Right hindlimb (tissue), 1 donor: ENCODE measurements around the gene SLC66A1.

Source experiments
- DNase-seq: peaks from one replicate; pipeline ENCODE4 v3.0.0-alpha.2; 2018

The SLC66A1 gene

DNA sequence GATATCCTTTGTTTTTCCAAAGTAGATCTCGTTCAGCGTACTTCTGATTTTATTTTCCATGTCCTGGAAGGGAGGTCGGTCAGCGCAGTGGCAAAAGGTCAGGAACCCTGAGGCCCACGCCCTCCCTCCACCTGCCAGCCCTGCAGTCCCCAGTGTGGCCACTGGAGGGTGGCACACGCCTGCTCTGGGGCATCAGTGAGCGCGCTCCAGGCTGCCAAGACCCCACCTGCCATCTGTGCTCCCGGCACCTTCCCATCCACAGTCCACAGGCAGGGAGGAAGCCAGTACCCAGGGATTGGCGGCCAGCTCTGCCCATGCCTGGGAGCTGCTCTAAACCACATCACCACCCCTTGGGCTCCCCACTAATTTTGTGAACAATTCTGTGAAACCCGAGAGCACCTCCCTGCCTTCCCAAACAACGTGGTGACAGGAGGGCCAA is 32.3 kb downstream of the SLC66A1 start:
- no peak for DNase-seq

DNA sequence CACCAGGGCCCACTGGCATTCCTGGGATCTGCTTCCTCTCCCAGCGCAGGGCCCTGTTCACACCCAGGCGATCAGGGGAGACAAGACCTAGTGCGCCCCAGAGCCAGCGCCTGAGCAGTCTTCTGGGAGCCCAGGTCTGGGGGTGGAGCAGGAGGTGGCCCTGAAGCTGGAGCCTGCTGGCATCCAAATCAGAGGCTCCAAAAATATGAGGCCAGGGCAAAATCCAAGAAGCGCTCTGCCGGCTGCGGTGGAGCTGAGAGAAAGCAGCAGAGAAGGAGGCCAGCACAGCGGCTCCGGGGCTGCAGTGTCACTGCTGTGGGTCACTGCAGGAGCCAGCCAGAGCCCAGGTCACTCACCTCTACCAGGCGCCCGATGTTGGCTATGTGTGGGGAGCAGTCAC is 32.7 kb downstream of the SLC66A1 start:
- DNase-seq, result no peak

GRCh38 chr1:19345391-19345790 is 33.3 kb downstream of the SLC66A1 start:
- no peak for DNase-seq

DNA sequence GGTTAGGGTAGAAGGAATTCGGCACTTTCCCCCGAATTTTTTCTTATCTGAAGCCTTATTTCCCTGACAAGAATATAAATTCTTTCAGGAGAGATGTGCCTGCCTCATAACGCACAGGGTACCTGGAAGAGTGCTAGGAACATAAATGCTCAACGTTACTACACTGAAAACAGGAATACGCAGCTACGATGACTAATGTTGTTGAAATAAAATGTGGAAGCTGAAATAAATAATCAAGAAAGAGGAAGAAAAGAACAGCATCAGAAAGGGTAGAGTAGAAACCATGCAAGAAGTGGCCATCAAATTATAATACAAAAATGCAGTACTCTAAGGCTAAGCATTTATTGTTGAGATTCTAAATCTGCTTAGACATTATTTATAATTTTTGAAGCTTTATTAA is 33.9 kb downstream of the SLC66A1 start:
- no peak for DNase-seq

GRCh38 chr1:19347533-19348172 is 35.5 kb downstream of the SLC66A1 start:
- no peak for DNase-seq

DNA sequence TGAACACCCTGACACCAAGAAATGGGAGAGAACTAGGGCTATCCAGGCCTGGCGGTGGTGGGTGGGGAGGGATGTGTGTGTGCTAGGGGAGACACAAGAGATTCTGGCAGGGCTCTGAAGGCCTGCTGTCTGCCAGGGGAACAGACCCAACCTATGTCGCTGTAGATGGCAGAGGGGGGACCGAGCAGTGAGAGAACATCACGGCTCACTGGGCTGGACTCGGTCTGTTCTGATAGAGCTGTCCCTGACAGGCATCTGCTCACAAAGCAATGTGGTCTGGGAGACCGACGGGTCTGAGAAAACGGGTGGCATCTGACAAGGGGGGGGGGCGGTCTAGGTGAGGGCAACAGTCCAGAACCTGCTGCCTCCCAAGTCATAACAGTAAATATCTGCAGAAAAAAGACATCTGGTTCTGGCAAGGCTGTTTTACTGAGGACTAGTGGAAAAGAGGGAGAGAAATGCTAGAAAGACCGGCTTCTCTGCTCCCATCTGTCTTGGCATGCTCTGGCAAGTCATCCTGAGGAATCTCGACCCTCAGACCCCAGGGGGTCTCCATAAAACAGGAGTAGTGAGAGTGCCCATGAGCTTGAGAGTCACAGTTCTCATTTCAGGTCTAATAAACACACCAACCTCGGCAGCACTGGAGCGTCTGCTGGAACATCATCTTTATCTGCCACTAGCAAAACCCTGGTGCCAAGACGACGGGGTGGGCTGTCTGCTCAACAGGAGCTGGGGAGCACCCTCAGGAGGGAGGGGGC is 36.5 kb downstream of the SLC66A1 start:
- no peak for DNase-seq

GRCh38 chr1:19349999-19350398 is 37.9 kb downstream of the SLC66A1 start:
- DNase-seq, result no peak

DNA sequence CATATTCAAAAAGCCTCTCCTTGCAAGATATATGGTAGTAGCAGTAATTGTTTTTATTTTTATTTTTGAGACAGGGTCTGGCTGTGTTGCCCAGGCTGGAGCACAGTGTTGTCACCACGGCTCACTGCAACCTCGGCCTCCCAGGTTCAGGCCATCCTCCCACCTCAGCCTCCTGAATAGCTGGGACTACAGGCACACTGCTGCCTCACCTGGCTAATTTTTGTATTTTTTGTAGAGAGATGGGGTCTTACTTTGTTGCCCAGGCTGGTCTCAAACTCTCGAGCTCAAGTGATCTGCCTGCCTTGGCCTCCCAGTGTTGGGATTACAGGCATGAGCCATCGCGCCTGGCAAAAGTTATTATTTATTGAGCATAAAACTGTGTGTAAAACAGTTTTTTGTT is 38.4 kb downstream of the SLC66A1 start:
- DNase-seq, result no peak

DNA sequence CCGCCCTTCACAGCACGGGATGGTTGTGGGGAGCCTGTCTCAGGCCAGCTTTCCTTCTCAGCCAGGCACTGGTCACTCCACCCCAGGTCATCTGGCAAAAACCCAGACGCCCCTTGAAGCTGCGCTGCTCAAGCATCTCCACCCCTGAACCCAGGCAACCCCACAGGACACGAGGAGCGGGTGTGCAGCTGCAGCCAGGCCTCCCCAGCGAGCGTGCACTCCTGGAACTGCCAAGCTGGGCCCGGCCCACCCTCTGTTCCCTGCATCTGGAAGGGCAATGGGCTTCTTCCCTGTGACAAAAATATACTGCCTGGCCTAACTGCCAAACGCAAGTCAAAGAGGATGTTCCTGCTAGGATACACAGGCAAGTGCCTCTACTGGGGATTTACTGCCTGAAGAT is 39.7 kb downstream of the SLC66A1 start:
- no peak for DNase-seq

DNA sequence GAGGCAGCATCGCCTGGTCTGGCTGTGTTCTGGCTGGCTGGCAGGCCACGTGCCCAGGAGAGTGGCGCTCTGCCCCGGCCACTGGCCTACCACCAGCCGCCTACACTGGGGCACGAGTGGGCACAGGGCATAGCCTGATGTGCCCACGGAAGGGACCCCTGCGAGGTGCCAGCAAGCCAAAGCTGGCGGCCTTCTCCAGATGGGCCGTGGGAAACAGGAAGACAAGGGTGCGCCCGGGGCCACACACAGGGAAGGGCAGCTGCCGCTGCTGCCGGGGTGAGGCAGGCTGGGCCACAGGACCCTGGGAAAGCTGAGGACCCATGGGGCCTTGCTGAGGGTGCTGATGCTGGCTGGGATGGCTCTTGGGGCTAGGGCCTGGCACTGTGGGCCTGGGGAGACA is 40.7 kb downstream of the SLC66A1 start:
- DNase-seq, result no peak

GRCh38 chr1:19353596-19353995 is 41.5 kb downstream of the SLC66A1 start:
- DNase-seq, result no peak

GRCh38 chr1:19354531-19354981 is 42.4 kb downstream of the SLC66A1 start:
- no peak for DNase-seq

- no peak for DNase-seq
Measured at GRCh38 chr1:19356266-19356665, 44.1 kb downstream of the SLC66A1 start.

GRCh38 chr1:19357299-19357986 is 45.3 kb downstream of the SLC66A1 start:
- DNase-seq, result no peak

- no peak for DNase-seq
Measured at GRCh38 chr1:19358710-19359109, 46.6 kb downstream of the SLC66A1 start.

DNA sequence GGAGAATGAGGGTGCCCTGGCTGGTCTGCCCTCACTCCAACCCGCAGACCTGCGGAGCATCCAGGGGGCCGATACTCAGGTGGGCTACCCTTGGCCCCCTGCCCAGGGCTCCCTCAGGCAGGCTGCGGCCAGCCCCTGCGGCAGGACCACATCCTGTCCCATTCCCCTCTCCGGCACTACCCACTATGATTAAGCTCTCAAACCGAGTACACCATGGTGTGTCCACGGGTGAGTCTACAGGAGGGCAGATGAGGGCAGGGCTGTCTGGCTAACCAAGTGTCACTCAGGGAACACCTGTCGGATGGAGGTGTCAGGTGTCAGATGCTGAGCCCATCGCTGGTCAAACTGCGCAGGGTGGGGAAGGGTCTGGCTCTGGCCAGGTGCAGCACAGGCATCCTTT is 47.2 kb downstream of the SLC66A1 start:
- no peak for DNase-seq

GRCh38 chr1:19360016-19360415 is 47.9 kb downstream of the SLC66A1 start:
- DNase-seq, result no peak

DNA sequence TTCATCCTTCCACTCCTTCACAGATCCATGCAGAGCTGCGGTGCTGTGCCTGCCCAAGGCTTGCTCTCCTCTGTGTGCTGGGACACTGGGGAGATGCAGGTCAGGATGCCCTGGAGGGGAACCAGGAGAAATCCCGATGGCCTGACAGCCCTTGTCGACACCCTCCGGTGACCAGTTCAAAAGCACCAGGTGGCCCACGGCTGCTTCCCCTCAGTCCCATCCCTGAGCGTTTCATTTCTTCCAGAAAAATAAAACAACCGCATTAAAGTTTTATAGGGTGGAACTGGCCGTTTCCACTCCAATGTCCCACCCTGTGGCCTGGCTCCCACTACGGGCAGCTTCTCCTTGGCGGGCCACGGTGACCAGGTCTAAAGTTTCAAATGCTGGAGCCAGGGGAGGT is 48.3 kb downstream of the SLC66A1 start:
- no peak for DNase-seq

DNA sequence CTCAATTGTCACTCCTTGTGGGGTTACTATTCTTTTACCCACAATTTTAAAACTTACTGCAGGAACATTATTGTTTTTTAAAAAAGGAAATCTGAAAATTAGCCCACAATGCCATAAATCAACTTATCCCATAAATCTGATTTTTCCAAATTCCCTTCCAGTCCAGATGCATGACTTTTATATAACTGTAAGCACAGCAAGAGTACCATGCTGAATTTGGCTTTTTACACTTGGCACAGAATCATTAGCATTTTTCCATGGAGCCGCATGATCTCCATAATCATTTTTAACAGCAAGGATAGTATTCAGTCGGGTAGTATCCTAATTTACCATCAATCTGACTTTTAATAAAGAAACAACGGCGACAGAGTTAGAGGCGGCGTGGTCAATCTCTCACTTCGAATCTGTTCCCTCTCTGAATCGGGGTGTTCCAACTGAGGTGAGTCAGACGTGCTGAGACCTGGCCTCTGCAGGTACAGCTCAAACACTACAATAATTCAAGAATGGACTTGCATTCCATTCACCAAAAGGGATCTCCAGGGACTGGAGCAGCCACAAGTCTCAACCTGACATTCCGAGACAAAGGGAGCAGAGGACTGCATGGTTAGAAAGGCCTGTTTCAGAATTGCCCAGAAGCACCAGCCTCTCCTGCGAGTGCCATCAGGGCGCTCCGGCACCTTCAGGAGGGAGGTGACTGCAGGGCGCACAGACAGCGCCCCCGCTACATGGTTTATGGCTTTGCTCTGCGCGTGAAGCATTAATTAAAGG is 48.9 kb downstream of the SLC66A1 start:
- no peak for DNase-seq

- no peak for DNase-seq
Measured at GRCh38 chr1:19361611-19362147, 49.6 kb downstream of the SLC66A1 start.

- DNase-seq, result no peak
Measured at GRCh38 chr1:19363536-19364152, 51.5 kb downstream of the SLC66A1 start.

- no peak for DNase-seq
Measured at GRCh38 chr1:19365721-19366120, 53.6 kb downstream of the SLC66A1 start.
